ENCODE data around the gene FBXO46. TPM values are rescaled to one million over a fixed set of nuclear protein-coding genes. Genes with fewer than 3 reads are reported as not detected.
"Not testable (repeated sequence)": the region's sequence is repeated elsewhere in the genome, so short reads cannot be mapped to it uniquely, and the experiment has no call there.

The FBXO46 gene
- total RNA-seq, 1 donor from 2014 or later, result 9.0 TPM

GRCh38 chr19:45687599-45687998, 43.1 kb downstream of the FBXO46 start:
- no peak for DNase-seq (ENCODE audit: low read depth)

- DNase-seq (ENCODE audit: low read depth), result not testable (repeated sequence)
Observed at GRCh38 chr19:45685045-45685444, 45.7 kb downstream of the FBXO46 start.

- no peak for DNase-seq (ENCODE audit: low read depth)
Observed at GRCh38 chr19:45682908-45683307, 47.8 kb downstream of the FBXO46 start.

DNA sequence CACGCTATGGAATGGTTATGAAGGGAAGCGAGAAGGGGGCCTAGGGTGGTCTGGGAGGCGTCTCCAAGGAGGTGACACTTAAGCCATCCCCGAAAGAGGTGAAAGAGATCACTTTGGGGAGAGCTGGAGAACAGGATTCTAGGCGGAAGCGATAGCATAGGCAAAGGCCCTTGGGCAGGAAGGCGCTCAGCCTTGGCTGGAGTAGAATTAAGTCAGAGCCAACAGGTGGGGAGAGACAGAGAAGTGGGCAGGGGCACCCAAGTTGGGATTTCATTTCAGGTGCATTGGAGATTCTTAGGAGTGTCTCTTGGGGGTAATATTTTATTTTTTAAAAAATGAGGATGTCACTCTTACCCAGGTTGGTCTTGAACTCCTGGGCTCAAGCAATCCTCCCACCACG, 48.6 kb downstream of the FBXO46 start:
- no peak for DNase-seq (ENCODE audit: low read depth)

DNA sequence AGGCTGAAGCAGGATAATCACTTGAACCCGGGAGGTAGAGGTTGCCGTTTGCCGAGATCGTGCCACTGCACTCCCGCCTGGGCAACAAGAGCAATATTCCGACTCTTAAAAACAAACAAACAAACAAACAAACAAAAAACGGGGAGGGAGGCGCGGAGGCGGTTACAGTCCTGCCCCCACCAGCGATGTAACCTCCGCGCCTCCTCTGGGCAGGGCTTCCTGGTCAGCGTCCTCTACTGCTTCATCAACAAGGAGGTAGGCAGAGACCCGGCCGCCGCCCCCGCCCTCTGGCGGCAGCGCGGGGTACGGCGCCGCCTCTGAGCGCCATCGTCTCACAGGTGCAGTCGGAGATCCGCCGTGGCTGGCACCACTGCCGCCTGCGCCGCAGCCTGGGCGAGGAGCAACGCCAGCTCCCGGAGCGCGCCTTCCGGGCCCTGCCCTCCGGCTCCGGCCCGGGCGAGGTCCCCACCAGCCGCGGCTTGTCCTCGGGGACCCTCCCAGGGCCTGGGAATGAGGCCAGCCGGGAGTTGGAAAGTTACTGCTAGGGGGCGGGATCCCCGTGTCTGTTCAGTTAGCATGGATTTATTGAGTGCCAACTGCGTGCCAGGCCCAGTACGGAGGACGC, 49.2 kb downstream of the FBXO46 start:
- DNase-seq (ENCODE audit: low read depth), result peak; percentile 79

DNA sequence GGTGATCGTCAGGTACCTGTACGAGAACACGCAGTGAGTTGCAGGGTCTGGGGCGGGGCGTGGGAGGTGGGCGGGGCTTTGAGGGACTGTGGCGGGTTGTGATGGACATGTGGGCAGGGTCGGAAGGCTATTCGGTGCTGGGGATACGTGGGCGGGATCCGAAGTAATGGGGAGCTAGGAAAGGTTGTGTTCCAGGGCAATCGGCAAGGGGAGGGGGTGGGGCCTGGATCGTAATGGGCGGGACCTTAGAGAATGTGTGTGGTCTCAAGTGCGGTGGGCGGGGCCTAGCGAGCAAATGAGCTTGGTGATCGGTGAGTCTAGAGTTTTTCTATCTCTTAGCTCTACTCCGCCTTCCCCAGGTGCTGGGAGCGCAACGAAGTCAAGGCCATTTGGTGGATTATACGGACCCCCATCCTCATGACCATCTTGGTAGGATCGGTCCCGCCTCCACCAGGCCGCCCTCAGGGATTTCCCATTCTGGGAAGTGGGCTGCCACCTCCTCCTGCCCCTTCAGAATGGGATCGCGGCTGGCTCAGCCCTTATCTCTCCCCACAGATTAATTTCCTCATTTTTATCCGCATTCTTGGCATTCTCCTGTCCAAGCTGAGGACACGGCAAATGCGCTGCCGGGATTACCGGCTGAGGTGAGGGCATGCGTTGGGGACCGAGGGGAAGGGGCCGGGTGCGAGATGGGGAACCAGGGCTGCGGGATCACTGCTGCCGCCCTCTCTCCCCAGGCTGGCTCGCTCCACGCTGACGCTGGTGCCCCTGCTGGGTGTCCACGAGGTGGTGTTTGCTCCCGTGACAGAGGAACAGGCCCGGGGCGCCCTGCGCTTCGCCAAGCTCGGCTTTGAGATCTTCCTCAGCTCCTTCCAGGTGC, 53.1 kb downstream of the FBXO46 start:
- DNase-seq (ENCODE audit: low read depth), result peak; percentile 76

DNA sequence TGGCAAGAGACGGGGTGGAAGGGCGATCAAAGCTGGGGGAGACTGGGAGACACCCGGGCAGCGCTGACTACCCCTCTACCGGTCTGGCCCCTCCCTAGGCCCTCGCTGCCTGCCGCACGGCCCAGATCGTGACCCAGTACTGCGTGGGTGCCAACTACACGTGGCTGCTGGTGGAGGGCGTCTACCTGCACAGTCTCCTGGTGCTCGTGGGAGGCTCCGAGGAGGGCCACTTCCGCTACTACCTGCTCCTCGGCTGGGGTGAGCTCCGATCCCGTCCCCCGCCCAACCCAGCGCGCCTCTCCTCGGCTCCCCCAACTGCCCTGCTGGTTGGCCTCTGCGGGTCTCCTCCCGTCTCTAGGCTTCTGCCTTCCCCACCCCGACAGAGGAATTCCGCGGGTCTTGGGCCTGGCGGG, 53.8 kb downstream of the FBXO46 start:
- DNase-seq (ENCODE audit: low read depth), result no peak

DNA sequence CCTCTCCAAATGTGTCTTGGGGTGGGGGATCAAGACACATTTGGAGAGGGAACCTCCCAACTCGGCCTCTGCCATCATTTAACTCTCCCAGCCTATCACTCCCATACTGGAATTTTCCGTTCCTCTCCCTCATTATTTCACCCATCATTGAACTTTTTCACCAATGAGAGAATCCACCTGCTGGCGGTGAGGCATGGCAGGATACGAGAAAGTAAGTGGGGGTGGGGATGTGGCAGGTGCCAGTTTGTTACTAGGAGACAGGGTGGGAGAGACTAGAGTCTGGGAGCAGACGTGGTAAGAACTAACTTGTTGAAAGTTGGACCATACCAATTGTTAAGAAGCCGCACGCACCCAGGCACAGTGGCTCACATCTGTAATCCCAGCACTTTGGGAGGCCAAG, 55.8 kb downstream of the FBXO46 start:
- DNase-seq (ENCODE audit: low read depth), result no peak

DNA sequence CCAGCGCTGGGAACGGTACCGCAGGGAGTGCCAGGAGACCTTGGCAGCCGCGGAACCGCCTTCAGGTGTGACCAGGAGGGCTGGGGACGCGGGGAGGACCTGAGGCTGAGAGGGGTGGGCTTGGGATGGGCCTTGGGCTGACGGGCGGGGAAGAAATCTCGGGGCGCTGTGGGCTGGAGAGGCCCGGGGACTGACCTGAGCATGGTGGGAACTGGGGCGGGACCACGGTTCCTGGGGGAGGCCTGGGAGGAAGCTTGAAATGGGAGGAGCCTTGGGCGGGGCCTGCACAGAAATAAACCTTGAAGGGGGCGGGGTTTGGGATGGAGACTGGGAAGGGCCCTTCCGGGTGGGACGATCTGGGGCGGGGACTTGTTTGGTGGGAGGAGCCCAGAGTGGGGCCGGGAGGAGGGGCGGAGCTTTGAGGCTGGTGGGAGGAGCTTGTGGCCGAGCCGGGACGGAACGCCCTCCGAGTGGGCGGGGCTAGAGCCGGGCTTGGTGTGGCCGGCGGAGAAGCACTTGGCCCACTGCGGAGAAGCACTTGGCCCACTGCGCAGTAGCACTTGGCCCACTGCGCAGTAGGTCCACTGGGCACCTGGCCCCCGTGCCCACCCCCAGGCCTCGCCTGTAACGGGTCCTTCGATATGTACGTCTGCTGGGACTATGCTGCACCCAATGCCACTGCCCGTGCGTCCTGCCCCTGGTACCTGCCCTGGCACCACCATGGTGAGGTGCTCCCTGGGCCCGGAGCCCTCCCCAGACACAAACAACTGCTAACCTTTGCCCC, 59.8 kb downstream of the FBXO46 start:
- DNase-seq (ENCODE audit: low read depth), result peak; percentile 13

GRCh38 chr19:45668342-45668871, 62.3 kb downstream of the FBXO46 start:
- no peak for DNase-seq (ENCODE audit: low read depth)

DNA sequence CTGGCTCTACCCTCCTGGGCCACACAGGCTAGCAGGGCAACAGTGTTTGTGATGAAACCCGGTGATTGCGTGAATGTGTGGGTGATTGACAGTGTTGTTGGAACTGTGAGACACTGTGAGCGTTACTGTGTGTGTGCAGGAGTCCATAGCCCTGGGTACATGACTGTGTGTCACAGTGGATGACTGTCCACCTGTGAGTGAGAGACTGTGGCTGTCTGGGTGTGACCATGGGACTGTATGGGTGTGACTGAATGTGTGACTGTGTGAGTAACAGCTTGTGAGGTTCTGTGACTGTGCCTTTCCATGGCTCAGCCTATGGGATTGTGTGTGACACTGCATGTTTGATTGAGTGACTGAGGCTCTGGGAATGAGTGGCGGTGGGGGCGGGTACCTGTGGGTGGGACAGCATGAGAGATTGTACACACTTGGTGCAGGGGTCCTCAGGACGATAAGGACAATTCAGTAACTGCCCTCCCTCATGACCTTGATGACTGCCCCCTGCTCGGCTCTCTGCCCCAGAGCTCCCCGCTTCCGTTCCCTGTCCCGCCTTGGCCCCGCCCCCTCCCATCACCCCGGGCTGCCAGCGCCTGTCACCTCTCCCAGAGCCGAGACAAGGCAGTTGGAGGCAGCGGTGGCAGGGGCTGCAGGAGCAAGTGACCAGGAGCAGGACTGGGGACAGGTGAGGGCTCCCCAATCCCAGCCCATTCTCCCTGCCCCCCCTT, 62.9 kb downstream of the FBXO46 start, which contains the start of gene GIPR:
Gene GIPR, plus strand, starts transcription at position 602 of the 722 bp plus-strand sequence. CDS start 1,300 bp downstream, outside the sequence.
- DNase-seq (ENCODE audit: low read depth), result peak; percentile 16

- no peak for DNase-seq (ENCODE audit: low read depth)
Observed at GRCh38 chr19:45664575-45664974, 66.1 kb downstream of the FBXO46 start.

DNA sequence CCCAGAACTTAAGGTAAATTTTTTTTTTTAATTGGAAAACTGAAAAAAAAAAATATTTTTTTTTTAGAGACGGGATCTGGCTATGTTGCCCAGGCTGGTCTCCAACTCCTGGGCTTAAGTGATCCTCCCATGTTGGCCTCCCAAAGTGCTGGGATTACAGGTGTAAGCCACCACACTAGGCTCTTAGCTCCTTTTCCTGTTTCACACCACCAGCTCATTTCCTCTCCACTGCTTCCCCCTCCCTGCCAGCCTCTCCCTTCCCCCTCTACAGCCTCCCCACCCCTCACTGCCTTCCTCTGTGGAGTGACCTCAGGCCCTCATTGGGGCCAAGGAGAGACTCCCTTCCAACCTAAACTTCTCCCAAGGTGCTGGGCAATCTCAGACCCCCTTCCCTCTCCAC, 66.9 kb downstream of the FBXO46 start:
- no peak for DNase-seq (ENCODE audit: low read depth)

DNA sequence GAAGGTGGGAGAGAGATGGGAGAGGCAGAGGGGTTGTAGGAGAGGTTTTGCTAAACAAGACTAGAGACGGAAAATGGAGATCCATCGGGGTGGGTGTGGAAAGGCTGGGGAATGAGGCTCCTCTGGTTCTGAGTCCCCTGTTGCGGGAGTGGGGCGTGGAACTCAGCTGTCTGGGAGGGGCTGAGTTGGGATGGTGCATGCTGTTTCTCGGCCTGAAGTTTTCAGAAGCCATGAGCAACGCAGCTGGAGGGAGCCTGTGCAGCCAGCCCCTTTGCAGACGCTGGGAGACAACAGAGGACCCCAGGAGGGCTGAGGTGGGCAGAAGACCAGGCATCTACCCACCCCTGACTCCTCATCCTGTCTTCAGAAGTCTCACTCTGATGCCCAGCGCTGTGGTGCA, 70.1 kb downstream of the FBXO46 start:
- DNase-seq (ENCODE audit: low read depth), result no peak

MicroRNAs encoded within 50 kb of the gene (microRNA counts, 767-probe panel; counts per million panel counts)
- microRNA hsa-miR-642a-5p (not detected), microRNA hsa-miR-642b-3p (not detected)

Small RNA genes within 50 kb of the gene (microRNA-seq; reads per million reads assigned to microRNA genes)
- not detected for gene MIR642A
- gene MIR642B, result not detected

Other genes starting within 250 kb of the FBXO46 start
- 120 and 139 TPM in 2 replicates for gene RTN2, start 233.8 kb downstream of the FBXO46 start, total RNA-seq
- gene PPM1N, start 232.5 kb downstream of the FBXO46 start, total RNA-seq, result 0.26 and 0.64 TPM in 2 replicates
- 54.9 and 75.2 TPM in 2 replicates for gene VASP, start 223.4 kb downstream of the FBXO46 start, total RNA-seq
- gene OPA3, start 146.1 kb downstream of the FBXO46 start, total RNA-seq, result 16.1 and 21.0 TPM in 2 replicates
- not detected in 2 replicates for gene GPR4, start 128.7 kb downstream of the FBXO46 start, total RNA-seq
- gene EML2, start 91.5 kb downstream of the FBXO46 start, total RNA-seq, result 24.7 and 25.5 TPM in 2 replicates
- 0.37 TPM in 1 of 2 replicates, not detected in the other for gene GIPR, start 62.7 kb downstream of the FBXO46 start, total RNA-seq
- 132 and 143 TPM in 2 replicates for gene SNRPD2, start 38.9 kb downstream of the FBXO46 start, total RNA-seq
- gene QPCTL, start 38.2 kb downstream of the FBXO46 start, total RNA-seq, result 11.2 and 16.6 TPM in 2 replicates
- gene MEIOSIN, start 2.5 kb upstream of the FBXO46 start, total RNA-seq, result not detected in 2 replicates
- 13.0 and 17.6 TPM in 2 replicates for gene SIX5, start 38.4 kb upstream of the FBXO46 start, total RNA-seq
- gene DMPK, start 51.6 kb upstream of the FBXO46 start, total RNA-seq, result 907 and 1,143 TPM in 2 replicates
- gene DMWD, start 61.9 kb upstream of the FBXO46 start, total RNA-seq, result 60.2 and 62.3 TPM in 2 replicates
- gene RSPH6A, start 84.4 kb upstream of the FBXO46 start, total RNA-seq, result 0.11 TPM in 1 of 2 replicates, not detected in the other
- gene SYMPK, start 132.3 kb upstream of the FBXO46 start, total RNA-seq, result 39.8 and 40.5 TPM in 2 replicates
- gene FOXA3, start 133.4 kb upstream of the FBXO46 start, total RNA-seq, result not detected in 2 replicates
- 45.1 and 52.6 TPM in 2 replicates for gene IRF2BP1, start 155.2 kb upstream of the FBXO46 start, total RNA-seq
- gene MYPOP, start 171.7 kb upstream of the FBXO46 start, total RNA-seq, result 5.1 and 5.8 TPM in 2 replicates
- not detected in 2 replicates for gene NANOS2, start 183.9 kb upstream of the FBXO46 start, total RNA-seq
- not detected in 2 replicates for gene NOVA2, start 243.0 kb upstream of the FBXO46 start, total RNA-seq

Measured in myocyte (in vitro differentiated cells).